Measurements from ENCODE around the gene ARF1.
A peak's percentile ranks its signal among the peaks of the same experiment; 100 is the strongest.

Gene ARF1

DNA sequence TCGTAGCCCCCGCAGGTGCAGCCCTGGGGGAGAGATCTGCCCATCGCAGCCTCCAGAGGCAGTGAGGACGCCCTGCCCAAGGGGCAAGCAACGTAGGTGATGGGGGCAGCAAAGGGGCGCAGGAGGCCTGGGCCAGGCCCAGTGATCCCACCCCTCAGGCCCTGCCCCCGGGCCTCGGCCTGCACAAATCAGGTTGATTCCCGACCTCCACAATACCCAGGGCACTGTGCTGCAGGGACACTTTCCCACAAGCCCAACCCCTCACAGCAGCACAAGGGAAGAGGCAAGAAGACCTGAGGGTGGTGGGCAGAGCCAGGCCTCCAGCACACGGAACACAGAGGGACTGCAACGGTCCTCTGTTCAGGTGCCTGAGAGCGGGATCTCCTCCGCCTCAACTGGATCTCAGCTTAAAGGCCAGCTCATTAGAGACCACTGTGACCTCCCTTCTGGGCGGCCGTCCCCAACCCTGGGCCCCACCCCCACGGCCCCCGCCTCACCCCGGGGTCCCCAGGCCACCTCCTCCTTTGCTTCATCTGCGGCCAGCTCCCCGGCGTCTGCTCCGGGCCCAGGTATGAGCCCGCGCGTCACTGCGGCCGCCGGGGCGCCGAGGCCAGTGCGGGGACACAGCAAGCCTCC lies 812 bp upstream of the ARF1 start (continued):
- TF ChIP-seq ZNF146 (tag by site-specific recombination; IDR thresholded peaks at IDR 0.05) (no peak), EGR2 (tag by site-specific recombination; IDR thresholded peaks at IDR 0.05; ENCODE audit: low read depth) (0 out of 2 replicates have a peak, but pooled peaks have one; percentile 15), SP2 (tag by site-specific recombination; IDR thresholded peaks at IDR 0.05) (peak; percentile 69), ZNF621 (tag by site-specific recombination; IDR thresholded peaks at IDR 0.05) (no peak), ZNF600 (tag by site-specific recombination; IDR thresholded peaks at IDR 0.05) (peak; percentile 31; the same call in 1 of the 2 replicates)
- TF ChIP-seq, protein P1, sequence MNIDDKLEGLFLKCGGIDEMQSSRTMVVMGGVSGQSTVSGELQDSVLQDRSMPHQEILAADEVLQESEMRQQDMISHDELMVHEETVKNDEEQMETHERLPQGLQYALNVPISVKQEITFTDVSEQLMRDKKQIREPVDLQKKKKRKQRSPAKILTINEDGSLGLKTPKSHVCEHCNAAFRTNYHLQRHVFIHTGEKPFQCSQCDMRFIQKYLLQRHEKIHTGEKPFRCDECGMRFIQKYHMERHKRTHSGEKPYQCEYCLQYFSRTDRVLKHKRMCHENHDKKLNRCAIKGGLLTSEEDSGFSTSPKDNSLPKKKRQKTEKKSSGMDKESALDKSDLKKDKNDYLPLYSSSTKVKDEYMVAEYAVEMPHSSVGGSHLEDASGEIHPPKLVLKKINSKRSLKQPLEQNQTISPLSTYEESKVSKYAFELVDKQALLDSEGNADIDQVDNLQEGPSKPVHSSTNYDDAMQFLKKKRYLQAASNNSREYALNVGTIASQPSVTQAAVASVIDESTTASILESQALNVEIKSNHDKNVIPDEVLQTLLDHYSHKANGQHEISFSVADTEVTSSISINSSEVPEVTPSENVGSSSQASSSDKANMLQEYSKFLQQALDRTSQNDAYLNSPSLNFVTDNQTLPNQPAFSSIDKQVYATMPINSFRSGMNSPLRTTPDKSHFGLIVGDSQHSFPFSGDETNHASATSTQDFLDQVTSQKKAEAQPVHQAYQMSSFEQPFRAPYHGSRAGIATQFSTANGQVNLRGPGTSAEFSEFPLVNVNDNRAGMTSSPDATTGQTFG (tag by site-specific recombination; IDR thresholded peaks at IDR 0.05; ENCODE audit: borderline replicate concordance), result no peak

DNA sequence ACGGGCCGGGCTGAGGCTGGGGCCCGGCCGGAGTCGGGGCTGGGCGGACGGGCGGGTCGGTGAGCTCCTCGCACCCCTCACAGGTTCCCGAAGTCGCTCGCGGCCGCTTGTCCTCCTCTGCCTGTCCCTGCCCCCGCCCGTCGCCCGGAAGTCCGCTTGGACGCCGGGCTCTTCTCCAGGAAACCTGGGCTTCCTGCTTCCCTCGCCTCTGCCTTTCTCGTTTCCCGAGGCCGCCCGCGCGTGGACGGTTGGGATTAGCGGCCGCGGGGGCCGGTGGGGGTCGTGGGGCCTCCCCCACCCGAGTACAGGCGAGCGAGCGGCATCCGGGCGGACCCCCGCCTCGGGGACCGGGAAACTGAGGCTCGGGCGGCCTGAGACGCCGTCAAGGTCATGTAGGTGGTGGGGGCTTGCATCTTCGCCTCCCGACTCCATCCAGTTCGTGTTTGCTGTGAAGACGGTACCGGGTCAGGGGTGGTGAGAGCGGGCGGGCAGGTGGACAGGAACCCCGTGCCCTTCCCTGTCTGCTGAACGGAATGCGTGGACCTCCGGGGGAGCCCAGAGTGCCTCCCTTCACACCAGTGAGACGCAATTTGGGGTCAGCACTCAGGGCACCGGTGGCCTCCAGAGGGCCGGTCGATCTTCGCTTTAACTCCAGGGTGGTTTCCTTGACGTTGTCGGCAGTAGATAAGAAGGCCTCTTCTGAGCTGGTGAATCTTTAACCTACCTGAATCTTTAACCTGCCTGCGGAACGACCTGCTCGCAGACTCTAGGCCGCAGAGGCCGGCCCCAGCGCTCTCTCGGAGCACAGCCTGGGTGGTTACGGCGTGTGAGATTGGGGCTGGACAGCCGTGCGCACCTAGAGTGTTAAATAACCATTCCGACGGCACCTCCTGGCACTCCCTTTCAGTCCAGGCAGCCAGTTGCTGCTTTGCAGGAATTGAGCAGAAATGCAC lies 686 bp downstream of the ARF1 start:
- Histone ChIP-seq H3K36me3 (ENCODE audit: control insufficient read depth in 2 of 2, insufficient read depth in 1 of 2, low read length in 2 of 2) (peaks cover 0 to 35% of the 10 kb centered on the region in 2 experiments; a peak in 2 of 3 replicates), H3K4me1 (ENCODE audit: control insufficient read depth, insufficient read depth, low read length) (peaks cover 34% of the 10 kb centered on the region), H3K4me3 (ENCODE audit: low read depth, low read length) (peak overlapping the region; percentile 76), H3K9me3 (ENCODE audit: control insufficient read depth, insufficient read depth, low read depth, low read length) (no peaks in the 10 kb centered on the region), H3K27ac (ENCODE audit: extremely low read depth, low read depth, low read length) (peak overlapping the region; percentile 93)
- ChIA-PET POLR2A (interaction anchor here (0.5 to 2.9 kb wide), 14 partner anchors 9 to 400 kb away, joined by 3 to 21 read pairs (median 6); partner anchors contain the start of genes IBA57, MRPL55 and WNT9A), CTCF (interaction anchor here (0.5 to 1.5 kb wide), 6 partner anchors 48 to 812 kb away, joined by 3 to 5 read pairs (median 4); no protein-coding TSS in a partner anchor)
- TF ChIP-seq YY2 (tag by site-specific recombination; IDR thresholded peaks at IDR 0.05), result no peak
- TF ChIP-seq ZNF596 (tag by site-specific recombination; IDR thresholded peaks at IDR 0.05), result 0 out of 2 replicates have a peak, but pooled peaks have one; percentile 0
- peak; percentile 55 for TF ChIP-seq GLIS2 (tag by site-specific recombination; IDR thresholded peaks at IDR 0.05)
- TF ChIP-seq, protein P2, sequence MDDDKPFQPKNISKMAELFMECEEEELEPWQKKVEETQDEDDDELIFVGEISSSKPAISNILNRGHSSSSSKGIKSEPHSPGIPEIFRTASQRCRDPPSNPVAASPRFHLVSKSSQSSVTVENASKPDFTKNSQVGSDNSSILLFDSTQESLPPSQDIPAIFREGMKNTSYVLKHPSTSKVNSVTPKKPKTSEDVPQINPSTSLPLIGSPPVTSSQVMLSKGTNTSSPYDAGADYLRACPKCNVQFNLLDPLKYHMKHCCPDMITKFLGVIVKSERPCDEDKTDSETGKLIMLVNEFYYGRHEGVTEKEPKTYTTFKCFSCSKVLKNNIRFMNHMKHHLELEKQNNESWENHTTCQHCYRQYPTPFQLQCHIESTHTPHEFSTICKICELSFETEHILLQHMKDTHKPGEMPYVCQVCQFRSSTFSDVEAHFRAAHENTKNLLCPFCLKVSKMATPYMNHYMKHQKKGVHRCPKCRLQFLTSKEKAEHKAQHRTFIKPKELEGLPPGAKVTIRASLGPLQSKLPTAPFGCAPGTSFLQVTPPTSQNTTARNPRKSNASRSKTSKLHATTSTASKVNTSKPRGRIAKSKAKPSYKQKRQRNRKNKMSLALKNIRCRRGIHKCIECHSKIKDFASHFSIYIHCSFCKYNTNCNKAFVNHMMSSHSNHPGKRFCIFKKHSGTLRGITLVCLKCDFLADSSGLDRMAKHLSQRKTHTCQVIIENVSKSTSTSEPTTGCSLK (tag by site-specific recombination; IDR thresholded peaks at IDR 0.05), result no peak
- TF ChIP-seq, protein P3, sequence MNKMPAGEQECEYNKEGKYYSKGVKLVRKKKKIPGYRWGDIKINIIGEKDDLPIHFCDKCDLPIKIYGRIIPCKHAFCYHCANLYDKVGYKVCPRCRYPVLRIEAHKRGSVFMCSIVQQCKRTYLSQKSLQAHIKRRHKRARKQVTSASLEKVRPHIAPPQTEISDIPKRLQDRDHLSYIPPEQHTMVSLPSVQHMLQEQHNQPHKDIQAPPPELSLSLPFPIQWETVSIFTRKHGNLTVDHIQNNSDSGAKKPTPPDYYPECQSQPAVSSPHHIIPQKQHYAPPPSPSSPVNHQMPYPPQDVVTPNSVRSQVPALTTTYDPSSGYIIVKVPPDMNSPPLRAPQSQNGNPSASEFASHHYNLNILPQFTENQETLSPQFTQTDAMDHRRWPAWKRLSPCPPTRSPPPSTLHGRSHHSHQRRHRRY (tag by site-specific recombination; IDR thresholded peaks at IDR 0.05), result no peak
- 0 out of 2 replicates have a peak, but pooled peaks have one; percentile 2 for TF ChIP-seq ZSCAN30 (tag by site-specific recombination; IDR thresholded peaks at IDR 0.05)
- TF ChIP-seq ZNF175 (tag by site-specific recombination; IDR thresholded peaks at IDR 0.05), result no peak
- TF ChIP-seq ZNF394 (tag by site-specific recombination; IDR thresholded peaks at IDR 0.05; ENCODE audit: borderline replicate concordance), result no peak
- TF ChIP-seq ZNF324 (tag by site-specific recombination; IDR thresholded peaks at IDR 0.05), result no peak
- peak; percentile 56; the same call in 1 of the 2 replicates for TF ChIP-seq ZNF677 (tag by site-specific recombination; IDR thresholded peaks at IDR 0.05)
- TF ChIP-seq ZXDB (tag by site-specific recombination; IDR thresholded peaks at IDR 0.05), result 0 out of 2 replicates have a peak, but pooled peaks have one; percentile 4
- TF ChIP-seq, protein P4, sequence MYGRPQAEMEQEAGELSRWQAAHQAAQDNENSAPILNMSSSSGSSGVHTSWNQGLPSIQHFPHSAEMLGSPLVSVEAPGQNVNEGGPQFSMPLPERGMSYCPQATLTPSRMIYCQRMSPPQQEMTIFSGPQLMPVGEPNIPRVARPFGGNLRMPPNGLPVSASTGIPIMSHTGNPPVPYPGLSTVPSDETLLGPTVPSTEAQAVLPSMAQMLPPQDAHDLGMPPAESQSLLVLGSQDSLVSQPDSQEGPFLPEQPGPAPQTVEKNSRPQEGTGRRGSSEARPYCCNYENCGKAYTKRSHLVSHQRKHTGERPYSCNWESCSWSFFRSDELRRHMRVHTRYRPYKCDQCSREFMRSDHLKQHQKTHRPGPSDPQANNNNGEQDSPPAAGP (tag by site-specific recombination; IDR thresholded peaks at IDR 0.05), result peak; percentile 51
- peak; percentile 27 for TF ChIP-seq ZNF335 (tag by site-specific recombination; conservative IDR thresholded peaks at IDR 0.05)
- peak; percentile 19; the same call in 1 of the 2 replicates for TF ChIP-seq ZNF391 (tag by site-specific recombination; IDR thresholded peaks at IDR 0.05; ENCODE audit: borderline replicate concordance, low read depth)
- TF ChIP-seq, protein P5, sequence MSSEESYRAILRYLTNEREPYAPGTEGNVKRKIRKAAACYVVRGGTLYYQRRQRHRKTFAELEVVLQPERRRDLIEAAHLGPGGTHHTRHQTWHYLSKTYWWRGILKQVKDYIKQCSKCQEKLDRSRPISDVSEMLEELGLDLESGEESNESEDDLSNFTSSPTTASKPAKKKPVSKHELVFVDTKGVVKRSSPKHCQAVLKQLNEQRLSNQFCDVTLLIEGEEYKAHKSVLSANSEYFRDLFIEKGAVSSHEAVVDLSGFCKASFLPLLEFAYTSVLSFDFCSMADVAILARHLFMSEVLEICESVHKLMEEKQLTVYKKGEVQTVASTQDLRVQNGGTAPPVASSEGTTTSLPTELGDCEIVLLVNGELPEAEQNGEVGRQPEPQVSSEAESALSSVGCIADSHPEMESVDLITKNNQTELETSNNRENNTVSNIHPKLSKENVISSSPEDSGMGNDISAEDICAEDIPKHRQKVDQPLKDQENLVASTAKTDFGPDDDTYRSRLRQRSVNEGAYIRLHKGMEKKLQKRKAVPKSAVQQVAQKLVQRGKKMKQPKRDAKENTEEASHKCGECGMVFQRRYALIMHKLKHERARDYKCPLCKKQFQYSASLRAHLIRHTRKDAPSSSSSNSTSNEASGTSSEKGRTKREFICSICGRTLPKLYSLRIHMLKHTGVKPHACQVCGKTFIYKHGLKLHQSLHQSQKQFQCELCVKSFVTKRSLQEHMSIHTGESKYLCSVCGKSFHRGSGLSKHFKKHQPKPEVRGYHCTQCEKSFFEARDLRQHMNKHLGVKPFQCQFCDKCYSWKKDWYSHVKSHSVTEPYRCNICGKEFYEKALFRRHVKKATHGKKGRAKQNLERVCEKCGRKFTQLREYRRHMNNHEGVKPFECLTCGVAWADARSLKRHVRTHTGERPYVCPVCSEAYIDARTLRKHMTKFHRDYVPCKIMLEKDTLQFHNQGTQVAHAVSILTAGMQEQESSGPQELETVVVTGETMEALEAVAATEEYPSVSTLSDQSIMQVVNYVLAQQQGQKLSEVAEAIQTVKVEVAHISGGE (tag by site-specific recombination; conservative IDR thresholded peaks at IDR 0.05; ENCODE audit: low read depth), result peak; percentile 56
- no peak for TF ChIP-seq KLF7 (tag by site-specific recombination; IDR thresholded peaks at IDR 0.05; ENCODE audit: borderline replicate concordance)
- peak; percentile 55; the same call in 1 of the 2 replicates for TF ChIP-seq ZNF501 (tag by site-specific recombination; IDR thresholded peaks at IDR 0.05)

All from HEK293 (cell line).